Measurements from ENCODE around the gene GSN. TPM values are rescaled to one million over a fixed set of nuclear protein-coding genes. Genes with fewer than 3 reads are reported as not detected.
A peak's percentile ranks its signal among the peaks of the same experiment; 100 is the strongest.

Gene GSN
- total and polyA plus RNA-seq, 9 of the 15 experiments (the other 6 are each of a cell fraction or from before 2014, with no cell fraction given), result 0.39 to 16.6 (median 8.2) TPM

- no peak for TF ChIP-seq PPARD (CRISPR knock-in tag; IDR thresholded peaks at IDR 0.05)
- no peak for TF ChIP-seq ZNF436 (CRISPR knock-in tag; IDR thresholded peaks at IDR 0.05)
- 0 out of 2 replicates have a peak, but pooled peaks have one; percentile 24 for TF ChIP-seq ZNF431 (CRISPR knock-in tag; IDR thresholded peaks at IDR 0.05)
- TF ChIP-seq DACH1 (IDR thresholded peaks at IDR 0.05; ENCODE audit: partially characterized antibody), result peak; percentile 49
- TF ChIP-seq HDAC1 (IDR thresholded peaks at IDR 0.05), result peak in 1 of 2 experiments; percentile 34; a peak in 1 of 4 replicates
- TF ChIP-seq POLR2G (IDR thresholded peaks at IDR 0.05; ENCODE audit: low read depth, low read length), result peak; percentile 68
- 0 out of 2 replicates have a peak, but pooled peaks have one; percentile 4 for TF ChIP-seq ARID4B (CRISPR knock-in tag; IDR thresholded peaks at IDR 0.05)
- TF ChIP-seq, protein P1, sequence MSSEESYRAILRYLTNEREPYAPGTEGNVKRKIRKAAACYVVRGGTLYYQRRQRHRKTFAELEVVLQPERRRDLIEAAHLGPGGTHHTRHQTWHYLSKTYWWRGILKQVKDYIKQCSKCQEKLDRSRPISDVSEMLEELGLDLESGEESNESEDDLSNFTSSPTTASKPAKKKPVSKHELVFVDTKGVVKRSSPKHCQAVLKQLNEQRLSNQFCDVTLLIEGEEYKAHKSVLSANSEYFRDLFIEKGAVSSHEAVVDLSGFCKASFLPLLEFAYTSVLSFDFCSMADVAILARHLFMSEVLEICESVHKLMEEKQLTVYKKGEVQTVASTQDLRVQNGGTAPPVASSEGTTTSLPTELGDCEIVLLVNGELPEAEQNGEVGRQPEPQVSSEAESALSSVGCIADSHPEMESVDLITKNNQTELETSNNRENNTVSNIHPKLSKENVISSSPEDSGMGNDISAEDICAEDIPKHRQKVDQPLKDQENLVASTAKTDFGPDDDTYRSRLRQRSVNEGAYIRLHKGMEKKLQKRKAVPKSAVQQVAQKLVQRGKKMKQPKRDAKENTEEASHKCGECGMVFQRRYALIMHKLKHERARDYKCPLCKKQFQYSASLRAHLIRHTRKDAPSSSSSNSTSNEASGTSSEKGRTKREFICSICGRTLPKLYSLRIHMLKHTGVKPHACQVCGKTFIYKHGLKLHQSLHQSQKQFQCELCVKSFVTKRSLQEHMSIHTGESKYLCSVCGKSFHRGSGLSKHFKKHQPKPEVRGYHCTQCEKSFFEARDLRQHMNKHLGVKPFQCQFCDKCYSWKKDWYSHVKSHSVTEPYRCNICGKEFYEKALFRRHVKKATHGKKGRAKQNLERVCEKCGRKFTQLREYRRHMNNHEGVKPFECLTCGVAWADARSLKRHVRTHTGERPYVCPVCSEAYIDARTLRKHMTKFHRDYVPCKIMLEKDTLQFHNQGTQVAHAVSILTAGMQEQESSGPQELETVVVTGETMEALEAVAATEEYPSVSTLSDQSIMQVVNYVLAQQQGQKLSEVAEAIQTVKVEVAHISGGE (CRISPR knock-in tag; IDR thresholded peaks at IDR 0.05), result peak in 1 of 3 experiments; percentile 24; a peak in 1 of 6 replicates
- TF ChIP-seq FOXA3 (CRISPR knock-in tag; conservative IDR thresholded peaks at IDR 0.05 in 1 of 2, IDR thresholded peaks at IDR 0.05 in 1 of 2), result no peak
- TF ChIP-seq KDM2B (CRISPR knock-in tag; IDR thresholded peaks at IDR 0.05), result 0 out of 2 replicates have a peak, but pooled peaks have one; percentile 6
Measured at GRCh38 chr9:121267689-121268597, at the start of gene GSN (continued).

All from K562 (cell line).